Nephron progenitor cell (in vitro differentiated cells): ENCODE results near the gene SLC6A19.

Source experiments
- DNase-seq: peaks from one replicate; pipeline ENCODE4 v3.0.0; 2021
- H3K27ac Mint-ChIP-seq: 2 replicates; pipeline ENCODE4 v1.8.0; 2021; ENCODE audit warnings: mild to moderate bottlenecking, moderate library complexity, mixed read lengths
- H3K27me3 Mint-ChIP-seq: 2 replicates; pipeline ENCODE4 v1.8.0; 2021; ENCODE audit warnings: mild to moderate bottlenecking, low read depth, mixed read lengths; ENCODE audit not compliant: poor library complexity
- H3K36me3 Mint-ChIP-seq: 2 replicates; pipeline ENCODE4 v1.8.0; 2021; ENCODE audit warnings: low read depth, mixed read lengths
- H3K4me1 Mint-ChIP-seq: 2 replicates; pipeline ENCODE4 v1.8.0; 2021; ENCODE audit warnings: mixed read lengths
- H3K4me3 Mint-ChIP-seq: 2 replicates; pipeline ENCODE4 v1.8.0; 2021; ENCODE audit warnings: mild to moderate bottlenecking, moderate library complexity, mixed read lengths
- H3K9me3 Mint-ChIP-seq: 2 replicates; pipeline ENCODE4 v1.8.0; 2021; ENCODE audit warnings: mild to moderate bottlenecking, moderate library complexity, mixed read lengths
- CTCF ChIP-seq: fragments of 200-600 bp; sonication (generic); IDR thresholded peaks from 2 replicates; pipeline ENCODE4 v1.5.0; 2021; ENCODE audit warnings: antibody characterized with exemption

SLC6A19 gene

DNA sequence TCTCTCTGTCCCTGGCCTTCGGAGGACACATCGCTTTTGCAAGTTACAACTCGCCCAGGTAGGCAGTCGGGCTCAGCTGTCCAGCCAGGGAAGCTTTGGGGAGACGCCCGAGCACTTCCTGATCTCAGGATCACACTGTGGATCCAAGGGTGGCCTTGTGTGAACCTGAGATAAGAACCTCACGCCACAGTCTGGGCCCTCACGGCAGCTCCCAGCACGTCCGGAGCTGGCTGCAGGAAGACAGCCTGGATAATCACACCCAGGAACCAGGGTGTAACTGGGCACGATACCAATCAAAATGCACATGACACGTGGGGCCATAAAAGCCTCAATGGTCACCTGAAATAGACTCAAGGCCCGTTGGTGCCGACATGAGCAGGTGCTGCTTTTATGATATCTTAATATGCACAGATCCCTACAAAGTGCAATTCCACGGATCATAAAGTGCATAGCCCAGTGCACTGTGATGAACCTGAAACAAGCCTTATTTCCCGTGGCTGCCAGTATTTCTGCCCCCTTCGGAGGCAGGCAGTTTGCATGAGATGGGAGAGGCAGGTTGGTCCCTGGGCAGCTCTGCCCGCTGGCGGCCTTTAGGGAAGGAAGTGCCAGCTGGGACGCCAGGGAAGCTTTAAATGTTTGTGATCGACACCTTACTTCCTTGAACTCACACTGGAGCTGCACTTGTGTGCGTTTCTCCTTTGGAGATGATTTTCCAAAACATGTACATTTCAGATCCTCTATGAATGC lies 38.3 kb downstream of the SLC6A19 start:
- Mint-ChIP-seq H3K27me3 (peaks cover 4% of the 10 kb centered on the region), H3K9me3 (peaks cover 23% of the 10 kb centered on the region), H3K4me1 (peaks cover 30% of the 10 kb centered on the region), H3K27ac (no peak overlapping the region), H3K4me3 (no peak overlapping the region), H3K36me3 (no peaks in the 10 kb centered on the region)
- DNase-seq: no peak
- TF ChIP-seq CTCF: no peak

DNA sequence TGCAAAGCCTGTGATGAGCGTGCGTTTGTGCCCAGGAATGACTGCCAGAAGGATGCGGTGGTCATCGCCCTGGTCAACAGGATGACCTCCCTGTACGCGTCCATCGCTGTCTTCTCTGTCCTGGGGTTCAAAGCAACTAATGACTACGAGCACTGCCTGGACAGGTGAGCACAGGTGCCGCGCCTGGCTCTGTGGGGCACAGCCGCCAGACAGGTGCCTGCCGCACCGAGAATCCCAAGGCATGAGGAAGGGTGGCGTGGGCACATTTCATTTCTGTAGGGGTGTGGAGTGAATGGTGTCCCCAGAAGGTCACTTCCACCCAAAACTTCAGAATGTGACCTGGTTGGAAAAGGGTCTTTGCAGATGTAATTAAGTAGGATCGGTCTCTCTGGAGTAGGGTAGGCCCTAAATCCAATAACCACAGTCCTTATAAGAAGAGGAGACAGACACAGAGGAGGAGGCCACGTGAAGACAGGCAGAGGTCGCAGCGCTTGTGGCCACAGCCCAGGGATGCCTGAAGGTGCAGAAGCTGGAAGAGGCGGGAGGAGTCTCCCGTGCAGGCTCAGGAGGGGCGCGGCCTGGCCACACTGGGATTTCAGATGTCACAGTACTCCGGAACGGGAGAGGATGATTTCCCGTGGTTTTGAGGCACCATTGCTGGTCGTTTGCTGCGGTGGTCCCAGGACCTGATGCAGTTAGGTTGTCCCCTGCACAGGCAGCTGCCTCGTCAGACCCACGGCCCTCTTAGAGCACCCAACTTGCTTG lies 39.3 kb downstream of the SLC6A19 start:
- H3K27me3 Mint-ChIP-seq: peaks cover 8% of the 10 kb centered on the region

GRCh38 chr5:1241509-1242080 lies 40.2 kb downstream of the SLC6A19 start:
- no peak for TF ChIP-seq CTCF
- Mint-ChIP-seq H3K4me3 (no peak overlapping the region), H3K36me3 (no peaks in the 10 kb centered on the region), H3K27me3 (peaks cover 8% of the 10 kb centered on the region), H3K27ac (no peak overlapping the region), H3K9me3 (peaks cover 4% of the 10 kb centered on the region), H3K4me1 (peaks cover 30% of the 10 kb centered on the region)
- DNase-seq: no peak

More for the DNA sequence above, 39.3 kb downstream of the SLC6A19 start:
- TF ChIP-seq CTCF: no peak
- Mint-ChIP-seq H3K27ac (peak overlapping the region; percentile 87), H3K4me1 (peaks cover 30% of the 10 kb centered on the region), H3K36me3 (no peaks in the 10 kb centered on the region), H3K9me3 (peaks cover 13% of the 10 kb centered on the region), H3K4me3 (no peak overlapping the region)
- no peak for DNase-seq

GRCh38 chr5:1242733-1243486 lies 41.5 kb downstream of the SLC6A19 start:
- Mint-ChIP-seq H3K4me3 (no peak overlapping the region), H3K27ac (no peak overlapping the region), H3K36me3 (no peaks in the 10 kb centered on the region), H3K4me1 (peaks cover 30% of the 10 kb centered on the region), H3K9me3 (no peaks in the 10 kb centered on the region), H3K27me3 (peaks cover 17% of the 10 kb centered on the region)
- DNase-seq: no peak
- TF ChIP-seq CTCF: no peak

DNA sequence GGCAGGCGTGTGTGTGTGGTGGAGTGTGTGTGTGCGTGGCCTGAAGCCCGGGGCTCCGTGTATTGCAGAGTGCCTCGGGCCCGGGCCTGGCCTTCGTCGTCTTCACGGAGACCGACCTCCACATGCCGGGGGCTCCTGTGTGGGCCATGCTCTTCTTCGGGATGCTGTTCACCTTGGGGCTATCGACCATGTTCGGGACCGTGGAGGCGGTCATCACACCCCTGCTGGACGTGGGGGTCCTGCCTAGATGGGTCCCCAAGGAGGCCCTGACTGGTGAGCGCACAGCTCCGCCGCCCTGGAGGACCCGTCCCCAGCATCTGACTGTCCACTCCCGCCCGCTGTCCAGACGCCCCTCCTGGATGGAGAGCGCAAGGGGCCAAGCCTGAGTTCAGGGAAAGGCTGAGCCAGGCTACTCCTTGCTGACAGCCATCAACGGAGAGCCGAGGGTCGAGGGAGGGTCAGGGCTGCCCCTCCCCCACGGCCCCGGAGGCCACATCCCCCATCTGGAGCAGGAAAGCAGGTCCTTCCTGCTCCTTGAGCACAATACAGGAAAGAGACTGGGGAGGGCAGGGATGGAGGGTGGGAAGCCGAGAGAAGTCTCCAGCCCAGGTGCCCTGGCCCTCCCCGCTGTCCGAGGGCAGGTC lies 42.2 kb downstream of the SLC6A19 start:
- H3K4me3 Mint-ChIP-seq: no peak overlapping the region
- no peaks in the 10 kb centered on the region for H3K36me3 Mint-ChIP-seq
- DNase-seq: peak; percentile 61
- peaks cover 22% of the 10 kb centered on the region for H3K27me3 Mint-ChIP-seq
- peaks cover 30% of the 10 kb centered on the region for H3K4me1 Mint-ChIP-seq
- H3K9me3 Mint-ChIP-seq: no peaks in the 10 kb centered on the region
- H3K27ac Mint-ChIP-seq: no peak overlapping the region
- no peak for TF ChIP-seq CTCF
